NCI-H2107 (cell line): ENCODE results near the gene HCST.
A peak's percentile ranks its signal among the peaks of the same experiment; 100 is the strongest.
"Not testable (repeated sequence)": the region's sequence is repeated elsewhere in the genome, so short reads cannot be mapped to it uniquely, and the experiment has no call there.

Experiments
- DNase-seq: peaks from one replicate; lab custom pipeline; 2025; lab: John Stamatoyannopoulos, UW

HCST gene

GRCh38 chr19:35904311-35905068, 2.2 kb downstream of the HCST start:
- DNase-seq = no peak

GRCh38 chr19:35905178-35905727, 2.9 kb downstream of the HCST start:
- no peak for DNase-seq

- no peak for DNase-seq
Measured at GRCh38 chr19:35907377-35907745, 5.0 kb downstream of the HCST start.

GRCh38 chr19:35908010-35908441, 5.7 kb downstream of the HCST start, which contains the start of gene TYROBP:
TSS of gene TYROBP (minus strand) at chr19:35908295. CDS start at chr19:35908228, 67 bp downstream.
- no peak for DNase-seq

GRCh38 chr19:35908973-35909683, 6.8 kb downstream of the HCST start:
- no peak for DNase-seq

GRCh38 chr19:35909684-35910035, 7.3 kb downstream of the HCST start:
- no peak for DNase-seq

GRCh38 chr19:35910355-35910754, 8.0 kb downstream of the HCST start:
- not testable (repeated sequence) for DNase-seq

- DNase-seq = no peak
Measured at GRCh38 chr19:35911173-35911572, 8.8 kb downstream of the HCST start.

GRCh38 chr19:35911790-35912189, 9.5 kb downstream of the HCST start:
- no peak for DNase-seq

- no peak for DNase-seq
Measured at GRCh38 chr19:35913589-35913988, 11.3 kb downstream of the HCST start.

GRCh38 chr19:35915443-35915842, 13.1 kb downstream of the HCST start:
- no peak for DNase-seq

- DNase-seq = no peak
Measured at GRCh38 chr19:35919306-35919705, 17.0 kb downstream of the HCST start.

- DNase-seq = no peak
Measured at GRCh38 chr19:35921012-35921411, 18.7 kb downstream of the HCST start.

GRCh38 chr19:35925501-35925900, 23.2 kb downstream of the HCST start:
- DNase-seq = no peak

GRCh38 chr19:35928507-35928906, 26.2 kb downstream of the HCST start:
- no peak for DNase-seq

GRCh38 chr19:35929876-35930275, 27.5 kb downstream of the HCST start:
- no peak for DNase-seq

- DNase-seq = peak; percentile 95
Measured at GRCh38 chr19:35931161-35931873, 29.0 kb downstream of the HCST start.

GRCh38 chr19:35931874-35932202, 29.5 kb downstream of the HCST start:
- no peak for DNase-seq

GRCh38 chr19:35932291-35932936, 30.1 kb downstream of the HCST start:
- no peak for DNase-seq

- DNase-seq = peak; percentile 57
Measured at GRCh38 chr19:35935911-35936737, 33.8 kb downstream of the HCST start, which contains the start of gene LRFN3. TSS of gene LRFN3 (plus strand) at chr19:35936374. CDS start at chr19:35939426, 3,052 bp downstream.

- no peak for DNase-seq
Measured at GRCh38 chr19:35936738-35937268, 34.5 kb downstream of the HCST start.
